ENCODE results near the gene INTS15. TPM values are rescaled to one million over a fixed set of nuclear protein-coding genes. Genes with fewer than 3 reads are reported as not detected.

Gene INTS15
- total RNA-seq, 1 experiment from 2014 or later, result 22.7 TPM

- intact Hi-C loops (cut with micrococcal nuclease), result no loop called here
- Histone ChIP-seq H3K4me3 (ENCODE audit: low read length) (no peak overlapping the region), H3K9me3 (ENCODE audit: low read length) (no peaks in the 10 kb centered on the region), H3K36me3 (ENCODE audit: low read depth, low read length) (no peaks in the 10 kb centered on the region), H2AFZ (ENCODE audit: low read length) (no peak overlapping the region), H3K27ac (ENCODE audit: low read length) (no peak overlapping the region), H3K4me2 (ENCODE audit: low read length) (no peak overlapping the region), H3K79me2 (ENCODE audit: low read length) (no peaks in the 10 kb centered on the region), H3K27me3 (ENCODE audit: low read length) (no peaks in the 10 kb centered on the region), H3F3A (ENCODE audit: low read length, unreplicated experiment) (no peaks in the 10 kb centered on the region), H3K9me2 (replicated peaks; ENCODE audit: low read length) (no peaks in the 10 kb centered on the region), H3K4me1 (ENCODE audit: insufficient read depth, low read length) (no peaks in the 10 kb centered on the region), H4K20me1 (ENCODE audit: low read length) (no peaks in the 10 kb centered on the region), H3K9ac (ENCODE audit: low read length) (no peak overlapping the region)
- TF ChIP-seq CTCF (conservative IDR thresholded peaks at IDR 0.05; ENCODE audit: low read depth, low read length) (no peak), EZH2 (IDR thresholded peaks at IDR 0.05; ENCODE audit: low read length, unreplicated experiment) (no peak), EZH2phosphoT487 (IDR thresholded peaks at IDR 0.05; ENCODE audit: borderline replicate concordance, low read length) (no peak)
- ChIA-PET POLR2A (ENCODE audit: unreplicated experiment) (no interaction called here), CTCF (no interaction called here)
- DNase-seq (no peak), ATAC-seq (no peak)
- no TSS peak for BruUV-seq (replicated peaks)
These were observed 32.4 kb downstream of the INTS15 start for GRCh38 chr7:6622134-6622710.

- H3K4me1 ChIP-seq (ENCODE audit: insufficient read depth, low read length), result no peaks in the 10 kb centered on the region
- H3K27me3 ChIP-seq (ENCODE audit: low read length), result no peaks in the 10 kb centered on the region
- ChIA-PET CTCF (no interaction called here), POLR2A (ENCODE audit: unreplicated experiment) (no interaction called here)
- no peaks in the 10 kb centered on the region for H3F3A ChIP-seq (ENCODE audit: low read length, unreplicated experiment)
- H3K4me2 ChIP-seq (ENCODE audit: low read length), result no peak overlapping the region
- H3K9me3 ChIP-seq (ENCODE audit: low read length), result no peaks in the 10 kb centered on the region
- no peak overlapping the region for H2AFZ ChIP-seq (ENCODE audit: low read length)
- H3K9ac ChIP-seq (ENCODE audit: low read length), result no peak overlapping the region
- no peaks in the 10 kb centered on the region for H4K20me1 ChIP-seq (ENCODE audit: low read length)
- H3K79me2 ChIP-seq (ENCODE audit: low read length), result no peaks in the 10 kb centered on the region
- no peaks in the 10 kb centered on the region for H3K9me2 ChIP-seq (replicated peaks; ENCODE audit: low read length)
- H3K27ac ChIP-seq (ENCODE audit: low read length), result no peak overlapping the region
- TF ChIP-seq EZH2phosphoT487 (IDR thresholded peaks at IDR 0.05; ENCODE audit: borderline replicate concordance, low read length) (no peak), EZH2 (IDR thresholded peaks at IDR 0.05; ENCODE audit: low read length, unreplicated experiment) (no peak), CTCF (conservative IDR thresholded peaks at IDR 0.05; ENCODE audit: low read depth, low read length) (no peak)
- no peaks in the 10 kb centered on the region for H3K36me3 ChIP-seq (ENCODE audit: low read depth, low read length)
- DNase-seq, result no peak
- intact Hi-C loops (cut with micrococcal nuclease), result no loop called here
- ATAC-seq, result no peak
- no TSS peak for BruUV-seq (replicated peaks)
- H3K4me3 ChIP-seq (ENCODE audit: low read length), result no peak overlapping the region
These were observed 33.9 kb downstream of the INTS15 start for GRCh38 chr7:6623589-6624245.

GRCh38 chr7:6624246-6624611, 34.4 kb downstream of the INTS15 start:
- Histone ChIP-seq H3K9ac (ENCODE audit: low read length) (no peak overlapping the region), H2AFZ (ENCODE audit: low read length) (no peak overlapping the region), H3K4me2 (ENCODE audit: low read length) (no peak overlapping the region), H3K4me1 (ENCODE audit: insufficient read depth, low read length) (no peaks in the 10 kb centered on the region), H3K79me2 (ENCODE audit: low read length) (no peaks in the 10 kb centered on the region), H3F3A (ENCODE audit: low read length, unreplicated experiment) (no peaks in the 10 kb centered on the region), H4K20me1 (ENCODE audit: low read length) (no peaks in the 10 kb centered on the region), H3K9me2 (replicated peaks; ENCODE audit: low read length) (no peaks in the 10 kb centered on the region), H3K36me3 (ENCODE audit: low read depth, low read length) (no peaks in the 10 kb centered on the region), H3K27ac (ENCODE audit: low read length) (no peak overlapping the region), H3K27me3 (ENCODE audit: low read length) (no peaks in the 10 kb centered on the region), H3K4me3 (ENCODE audit: low read length) (no peak overlapping the region), H3K9me3 (ENCODE audit: low read length) (no peaks in the 10 kb centered on the region)
- ChIA-PET POLR2A (ENCODE audit: unreplicated experiment) (no interaction called here), CTCF (no interaction called here)
- BruUV-seq (replicated peaks), result no TSS peak
- no peak for ATAC-seq
- intact Hi-C loops (cut with micrococcal nuclease), result no loop called here
- TF ChIP-seq EZH2phosphoT487 (IDR thresholded peaks at IDR 0.05; ENCODE audit: borderline replicate concordance, low read length) (no peak), CTCF (conservative IDR thresholded peaks at IDR 0.05; ENCODE audit: low read depth, low read length) (no peak), EZH2 (IDR thresholded peaks at IDR 0.05; ENCODE audit: low read length, unreplicated experiment) (no peak)
- DNase-seq, result no peak

Measured in PC-3 (cell line).